GM19238 (cell line): ENCODE measurements around the gene BSDC1.

Experiments used
- DNase-seq: peaks from one replicate; pipeline ENCODE4 v3.0.0; 2011; ENCODE audit warnings: low spot score; ENCODE audit not compliant: insufficient read length

BSDC1 gene

GRCh38 chr1:32394890-32395432 lies 720 bp upstream of the BSDC1 start:
- no peak for DNase-seq

GRCh38 chr1:32393832-32394140 lies 455 bp downstream of the BSDC1 start:
- DNase-seq, result no peak

GRCh38 chr1:32393136-32393535 lies 1.1 kb downstream of the BSDC1 start:
- no peak for DNase-seq

- no peak for DNase-seq
Measured at GRCh38 chr1:32392325-32392724, 1.9 kb downstream of the BSDC1 start.

- no peak for DNase-seq
Measured at GRCh38 chr1:32390904-32391870, 3.1 kb downstream of the BSDC1 start.

- no peak for DNase-seq
Measured at GRCh38 chr1:32388641-32389040, 5.6 kb downstream of the BSDC1 start.

- no peak for DNase-seq
Measured at GRCh38 chr1:32386676-32387392, 7.4 kb downstream of the BSDC1 start.

- no peak for DNase-seq
Measured at GRCh38 chr1:32380057-32380456, 14.2 kb downstream of the BSDC1 start.

- no peak for DNase-seq
Measured at GRCh38 chr1:32377541-32378220, 16.6 kb downstream of the BSDC1 start.

- DNase-seq, result no peak
Measured at GRCh38 chr1:32376199-32376598, 18.0 kb downstream of the BSDC1 start.

- DNase-seq, result no peak
Measured at GRCh38 chr1:32373996-32374592, 20.1 kb downstream of the BSDC1 start.

- DNase-seq, result peak; percentile 43
Measured at GRCh38 chr1:32372149-32372756, 22.0 kb downstream of the BSDC1 start.

- no peak for DNase-seq
Measured at GRCh38 chr1:32367912-32368635, 26.2 kb downstream of the BSDC1 start.

- no peak for DNase-seq
Measured at GRCh38 chr1:32365445-32365844, 28.8 kb downstream of the BSDC1 start.

GRCh38 chr1:32364836-32365235 lies 29.4 kb downstream of the BSDC1 start:
- DNase-seq, result no peak

GRCh38 chr1:32363713-32364112 lies 30.5 kb downstream of the BSDC1 start:
- DNase-seq, result no peak

- DNase-seq, result no peak
Measured at GRCh38 chr1:32362474-32363313, 31.5 kb downstream of the BSDC1 start, which contains the start of the genes FAM229A and TSSK3. Gene FAM229A (minus strand): TSS chr1:32362485. CDS start chr1:32362091, 394 bp downstream. Gene TSSK3 (plus strand): TSS chr1:32362539. CDS start chr1:32362702, 163 bp downstream.

GRCh38 chr1:32361674-32362473 lies 32.4 kb downstream of the BSDC1 start:
- no peak for DNase-seq
